A549 (cell line): ENCODE results near the gene ATG2A.

Experiments
- KDM1A ChIP-seq: fragments of 200-600 bp; sonication (generic); IDR thresholded peaks from 2 replicates; pipeline ENCODE4 v1.6.1; 2016; ENCODE audit warnings: low read depth, mild to moderate bottlenecking
- POLR2A ChIP-seq: IDR thresholded peaks from 2 replicates; pipeline ENCODE4 v1.6.1; 2012; ENCODE audit warnings: mild to moderate bottlenecking, low read length
- SMC3 ChIP-seq: fragments of >200 bp; sonication (Bioruptor Twin); formaldehyde crosslinking; IDR thresholded peaks from 3 replicates; pipeline ENCODE4 v1.6.1; 2018; ENCODE audit warnings: inconsistent platforms
- SREBF2 ChIP-seq: fragments of 450-650 bp; IDR thresholded peaks from 2 replicates; pipeline ENCODE4 v1.6.1; 2014; ENCODE audit warnings: mild to moderate bottlenecking, moderate library complexity
- TP53 ChIP-seq: fragments of 250-450 bp; sonication (Bioruptor Pico); IDR thresholded peaks from 2 replicates; pipeline ENCODE4 v1.5.0; 2021; ENCODE audit warnings: mild to moderate bottlenecking, moderate library complexity
- TF ChIP-seq, protein P1 (sequence below): fragments of >200 bp; sonication (Bioruptor Twin); formaldehyde crosslinking; IDR thresholded peaks from 3 replicates; pipeline ENCODE4 v1.5.1; 2016
- TF ChIP-seq, protein P2 (sequence below): IDR thresholded peaks from 2 replicates; pipeline ENCODE4 v1.6.1; 2012; ENCODE audit warnings: low read depth, borderline replicate concordance

DNA sequence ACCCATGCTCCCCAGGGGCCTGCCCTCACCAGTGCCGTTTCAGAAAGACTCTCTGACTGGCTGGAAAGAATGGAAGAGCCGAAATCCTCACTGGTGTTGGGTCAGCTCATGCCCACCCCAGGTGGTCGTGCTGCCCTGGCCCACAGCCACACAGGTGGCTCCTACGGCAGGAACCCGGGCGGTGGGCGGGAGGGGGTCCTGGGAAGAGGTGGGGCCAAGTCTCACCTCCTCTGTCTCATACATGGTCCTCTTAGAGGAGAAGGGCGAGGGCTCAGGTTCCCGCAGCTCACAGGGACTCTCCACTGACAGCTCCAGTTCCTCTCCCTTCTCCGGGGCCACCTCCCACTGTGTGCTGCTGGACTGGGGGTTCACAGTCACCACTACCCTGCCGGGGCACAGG, 8.2 kb downstream of the ATG2A start:
- no peak for TF ChIP-seq KDM1A
- TF ChIP-seq, protein P1, sequence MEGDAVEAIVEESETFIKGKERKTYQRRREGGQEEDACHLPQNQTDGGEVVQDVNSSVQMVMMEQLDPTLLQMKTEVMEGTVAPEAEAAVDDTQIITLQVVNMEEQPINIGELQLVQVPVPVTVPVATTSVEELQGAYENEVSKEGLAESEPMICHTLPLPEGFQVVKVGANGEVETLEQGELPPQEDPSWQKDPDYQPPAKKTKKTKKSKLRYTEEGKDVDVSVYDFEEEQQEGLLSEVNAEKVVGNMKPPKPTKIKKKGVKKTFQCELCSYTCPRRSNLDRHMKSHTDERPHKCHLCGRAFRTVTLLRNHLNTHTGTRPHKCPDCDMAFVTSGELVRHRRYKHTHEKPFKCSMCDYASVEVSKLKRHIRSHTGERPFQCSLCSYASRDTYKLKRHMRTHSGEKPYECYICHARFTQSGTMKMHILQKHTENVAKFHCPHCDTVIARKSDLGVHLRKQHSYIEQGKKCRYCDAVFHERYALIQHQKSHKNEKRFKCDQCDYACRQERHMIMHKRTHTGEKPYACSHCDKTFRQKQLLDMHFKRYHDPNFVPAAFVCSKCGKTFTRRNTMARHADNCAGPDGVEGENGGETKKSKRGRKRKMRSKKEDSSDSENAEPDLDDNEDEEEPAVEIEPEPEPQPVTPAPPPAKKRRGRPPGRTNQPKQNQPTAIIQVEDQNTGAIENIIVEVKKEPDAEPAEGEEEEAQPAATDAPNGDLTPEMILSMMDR: no peak
- TF ChIP-seq SREBF2: no peak
- no peak for TF ChIP-seq SMC3
- no peak for TF ChIP-seq POLR2A
- TF ChIP-seq, protein P2, sequence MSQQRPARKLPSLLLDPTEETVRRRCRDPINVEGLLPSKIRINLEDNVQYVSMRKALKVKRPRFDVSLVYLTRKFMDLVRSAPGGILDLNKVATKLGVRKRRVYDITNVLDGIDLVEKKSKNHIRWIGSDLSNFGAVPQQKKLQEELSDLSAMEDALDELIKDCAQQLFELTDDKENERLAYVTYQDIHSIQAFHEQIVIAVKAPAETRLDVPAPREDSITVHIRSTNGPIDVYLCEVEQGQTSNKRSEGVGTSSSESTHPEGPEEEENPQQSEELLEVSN: no peak
- no peak for TF ChIP-seq TP53 (CRISPR knock-in tag)
